K562 (cell line): ENCODE measurements around the gene PRKACG. TPM values are rescaled to one million over a fixed set of nuclear protein-coding genes. Genes with fewer than 3 reads are reported as not detected.

Source experiments
- ARNT ChIP-seq, 2 experiments: fragments of 450-650 bp; IDR thresholded peaks; 2 replicates each; pipeline ENCODE4 v1.6.1; 2016; ENCODE audit warnings: mild to moderate bottlenecking in 1 of 2
- CAMTA2 ChIP-seq: fragments of 250-450 bp; sonication (Bioruptor Pico); conservative IDR thresholded peaks from 2 replicates; pipeline ENCODE4 v1.5.1; 2022
- CREM ChIP-seq: IDR thresholded peaks from 2 replicates; pipeline ENCODE4 v1.6.1; 2014; ENCODE audit warnings: antibody characterized with exemption, low read depth
- ELF4 ChIP-seq: fragments of 450-650 bp; formaldehyde crosslinking; IDR thresholded peaks from 2 replicates; pipeline ENCODE4 v1.4.0; 2022; ENCODE audit warnings: missing genetic modification characterization
- ETS2 ChIP-seq: IDR thresholded peaks from 2 replicates; pipeline ENCODE4 v1.6.1; 2016; ENCODE audit warnings: borderline replicate concordance, missing genetic modification characterization, mild to moderate bottlenecking, moderate library complexity, missing compliant biosample characterization; ENCODE audit not compliant: poor library complexity, severe bottlenecking
- ETV1 ChIP-seq: fragments of 450-650 bp; conservative IDR thresholded peaks from 2 replicates; pipeline ENCODE4 v1.6.1; 2016; ENCODE audit warnings: missing genetic modification characterization, control low read depth, low read depth, missing compliant biosample characterization
- GABPB1 ChIP-seq: sonication (generic); formaldehyde crosslinking; IDR thresholded peaks from 2 replicates; pipeline ENCODE4 v1.8.0; 2022; ENCODE audit warnings: mild to moderate bottlenecking, missing genetic modification reagents
- GABPB2 ChIP-seq: fragments of 250-450 bp; sonication (Bioruptor Pico); conservative IDR thresholded peaks from 2 replicates; pipeline ENCODE4 v1.5.1; 2021; ENCODE audit warnings: mild to moderate bottlenecking
- HIVEP1 ChIP-seq: fragments of 250-450 bp; sonication (Bioruptor Pico); IDR thresholded peaks from 2 replicates; pipeline ENCODE4 v1.4.0; 2020; ENCODE audit warnings: mild to moderate bottlenecking
- HMG20A ChIP-seq: fragments of 450-650 bp; formaldehyde crosslinking; conservative IDR thresholded peaks from 2 replicates; pipeline ENCODE4 v1.4.0; 2020; ENCODE audit warnings: mild to moderate bottlenecking, mixed read lengths
- KDM2B ChIP-seq: fragments of 250-450 bp; sonication (Bioruptor Pico); IDR thresholded peaks from 2 replicates; pipeline ENCODE4 v1.8.0; 2021; ENCODE audit warnings: mild to moderate bottlenecking, moderate library complexity
- MAFG ChIP-seq: fragments of 450-650 bp; conservative IDR thresholded peaks from 2 replicates; pipeline ENCODE4 v1.6.1; 2016; ENCODE audit warnings: missing genetic modification characterization, missing compliant biosample characterization
- MCM2 ChIP-seq: fragments of 450-650 bp; IDR thresholded peaks from 2 replicates; pipeline ENCODE4 v1.6.1; 2017; ENCODE audit warnings: low read depth, mild to moderate bottlenecking
- MECOM ChIP-seq: fragments of 250-450 bp; sonication (Bioruptor Pico); IDR thresholded peaks from 2 replicates; pipeline ENCODE4 v1.8.0; 2022; ENCODE audit warnings: inconsistent platforms
- MYBL2 ChIP-seq, 2 experiments: fragments of 450-650 bp in 1 of 2; sonication (generic) in 1 of 2; formaldehyde crosslinking in 1 of 2; IDR thresholded peaks; 2 replicates each; pipeline versions ENCODE4 v1.6.1 to v1.8.1; 2017 to 2022; ENCODE audit warnings: borderline replicate concordance in 1 of 2, inconsistent platforms in 1 of 2, low read depth in 1 of 2, mild to moderate bottlenecking in 1 of 2, missing genetic modification reagents in 1 of 2, moderate library complexity in 1 of 2
- NFE2L1 ChIP-seq: fragments of 450-650 bp; IDR thresholded peaks from 2 replicates; pipeline ENCODE4 v1.6.1; 2016; ENCODE audit warnings: missing genetic modification characterization, low read depth, mild to moderate bottlenecking, missing compliant biosample characterization, moderate library complexity, borderline replicate concordance
- NFYB ChIP-seq: IDR thresholded peaks from 2 replicates; pipeline ENCODE4 v1.6.1; 2011; ENCODE audit warnings: mild to moderate bottlenecking, moderate library complexity; ENCODE audit not compliant: insufficient read length; ENCODE audit errors: extremely low read depth
- PHTF2 ChIP-seq: fragments of 250-450 bp; sonication (Bioruptor Pico); IDR thresholded peaks from 2 replicates; pipeline ENCODE4 v1.5.0; 2021; ENCODE audit warnings: mild to moderate bottlenecking
- POLR2A ChIP-seq: fragments of 450-650 bp; conservative IDR thresholded peaks from 2 replicates; pipeline ENCODE4 v1.6.1; 2016
- PYGO2 ChIP-seq: fragments of 450-650 bp; IDR thresholded peaks from 2 replicates; pipeline ENCODE4 v1.6.1; 2016; ENCODE audit warnings: mild to moderate bottlenecking, missing genetic modification characterization, moderate library complexity, missing compliant biosample characterization
- SMARCC2 ChIP-seq: fragments of 450-650 bp; IDR thresholded peaks from 2 replicates; pipeline ENCODE4 v1.6.1; 2017; ENCODE audit warnings: antibody characterized with exemption, moderate library complexity, mild to moderate bottlenecking, low read depth
- SP2 ChIP-seq: IDR thresholded peaks from 2 replicates; pipeline ENCODE4 v1.6.1; 2011; ENCODE audit warnings: mild to moderate bottlenecking, low read depth, low read length, moderate library complexity; ENCODE audit not compliant: poor library complexity, severe bottlenecking; ENCODE audit errors: extremely low read depth
- SUPT5H ChIP-seq: fragments of 450-650 bp; IDR thresholded peaks from 2 replicates; pipeline ENCODE4 v1.6.1; 2016
- TBL1XR1 ChIP-seq, 2 experiments: IDR thresholded peaks; 2 replicates each; pipeline ENCODE4 v1.6.1; 2012; ENCODE audit warnings: improper control_type of control experiment in 2 of 2, low read length in 2 of 2, mild to moderate bottlenecking in 1 of 2
- TCF7 ChIP-seq: sonication (generic); IDR thresholded peaks from 2 replicates; pipeline ENCODE4 v1.6.1; 2016; ENCODE audit warnings: antibody characterized with exemption, borderline replicate concordance
- TEAD4 ChIP-seq, 2 experiments: sonication (generic) in 1 of 2; formaldehyde crosslinking in 1 of 2; IDR thresholded peaks; 2 replicates each; pipeline versions ENCODE4 v1.6.1 to v1.8.0; 2012 to 2022; ENCODE audit warnings: borderline replicate concordance in 1 of 2, inconsistent platforms in 1 of 2, low read length in 1 of 2, mild to moderate bottlenecking in 1 of 2, missing genetic modification reagents in 1 of 2
- XRCC3 ChIP-seq: fragments of 450-650 bp; IDR thresholded peaks from 2 replicates; pipeline ENCODE4 v1.6.1; 2017; ENCODE audit warnings: mild to moderate bottlenecking, moderate library complexity
- ZFPM2 ChIP-seq: fragments of 250-450 bp; sonication (Bioruptor Pico); IDR thresholded peaks from 2 replicates; pipeline ENCODE4 v1.5.1; 2022; ENCODE audit warnings: mild to moderate bottlenecking
- ZNF561 ChIP-seq: fragments of 450-650 bp; formaldehyde crosslinking; conservative IDR thresholded peaks from 2 replicates; pipeline ENCODE4 v1.4.0; 2020; ENCODE audit warnings: mild to moderate bottlenecking, moderate library complexity
- ZNF668 ChIP-seq: fragments of 250-450 bp; sonication (Bioruptor Pico); IDR thresholded peaks from 2 replicates; pipeline ENCODE4 v1.8.0; 2022; ENCODE audit warnings: mild to moderate bottlenecking, inconsistent platforms
- ZNF75A ChIP-seq: fragments of 450-650 bp; formaldehyde crosslinking; IDR thresholded peaks from 2 replicates; pipeline ENCODE4 v1.4.0; 2020; ENCODE audit warnings: mild to moderate bottlenecking
- polyA plus RNA-seq, 8 experiments: library from polyadenylated mRNA; depleted of rRNA in 4 of 8; stranded (reverse) in 5 of 8; unstranded in 3 of 8; fragments of >200 nt; fragmentation: Nextera tagmentation in 2 of 8; fragmentation: Illumina TruSeq in 1 of 8; extraction: Ambion mirVana in 2 of 8; extraction: Trizol in 1 of 8; gene quantifications; 2 replicates each; pipeline versions ENCODE4 v1.2.1 to v1.2.3, GENCODE V29; 2011 to 2014; ENCODE audit warnings: inconsistent platforms in 1 of 8, missing spikeins in 1 of 8
- total RNA-seq, 7 experiments: library from RNA; depleted of rRNA in 6 of 7; stranded (reverse); fragments of >200 nt in 6 of 7; fragmentation: Illumina TruSeq in 2 of 7; extraction: Trizol in 2 of 7; gene quantifications; 2 replicates each; pipeline versions ENCODE4 v1.2.1 to v1.2.3, GENCODE V29; 2011 to 2021; ENCODE audit warnings: low replicate concordance in 1 of 7
- TF ChIP-seq, protein P1 (sequence below): fragments of 250-450 bp; sonication (Bioruptor Pico); IDR thresholded peaks from 2 replicates; pipeline ENCODE4 v1.8.0; 2021; ENCODE audit warnings: moderate library complexity, mild to moderate bottlenecking, inconsistent platforms
- TF ChIP-seq, protein P2 (sequence below): fragments of 250-450 bp; sonication (Bioruptor Pico); IDR thresholded peaks from 2 replicates; pipeline ENCODE4 v1.8.0; 2021; ENCODE audit warnings: borderline replicate concordance, mild to moderate bottlenecking, moderate library complexity; ENCODE audit not compliant: poor library complexity, severe bottlenecking
- TF ChIP-seq, protein P3 (sequence below): fragments of 250-450 bp; sonication (Bioruptor Pico); IDR thresholded peaks from 2 replicates; pipeline ENCODE4 v1.9.0; 2021; ENCODE audit warnings: mild to moderate bottlenecking

PRKACG gene
- total and polyA plus RNA-seq, 9 of the 15 experiments (the other 6 are each of a cell fraction or from before 2014, with no cell fraction given), result not detected

DNA sequence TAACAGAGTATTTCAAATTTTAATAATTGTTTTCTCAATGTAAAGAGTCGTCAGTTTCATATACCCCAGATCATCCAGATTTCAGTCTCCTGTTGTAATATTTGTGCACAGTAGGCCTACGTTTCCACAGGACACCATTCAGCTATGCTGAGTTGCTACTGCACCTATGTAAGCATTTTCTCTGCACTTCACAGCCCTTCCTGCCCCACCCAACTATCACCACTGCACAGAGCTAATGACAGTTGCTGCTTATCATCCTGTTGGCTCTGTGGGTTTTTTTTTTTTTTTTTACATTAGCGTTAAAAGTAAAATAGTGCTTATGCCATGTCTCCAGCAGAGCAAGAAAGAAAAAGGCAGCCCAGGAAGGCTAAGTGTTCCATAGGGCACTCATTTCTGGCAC, 5.9 kb upstream of the PRKACG start (continued):
- TF ChIP-seq GABPB2 (CRISPR knock-in tag) (no peak), XRCC3 (no peak), TEAD4 (IDR thresholded peaks at IDR 0.05; ENCODE audit: low read length) (peak; percentile 89), TEAD4 (CRISPR knock-in tag; IDR thresholded peaks at IDR 0.05; ENCODE audit: borderline replicate concordance) (no peak), ZFPM2 (CRISPR knock-in tag) (no peak), PYGO2 (tag) (no peak), ZNF668 (CRISPR knock-in tag) (no peak), MECOM (CRISPR knock-in tag) (no peak), HMG20A (CRISPR knock-in tag) (no peak), MCM2 (no peak), NFYB (no peak), ETV1 (tag) (peak; percentile 77), ZNF561 (CRISPR knock-in tag) (no peak), ETS2 (no peak), HIVEP1 (no peak), GABPB1 (CRISPR knock-in tag) (no peak), CAMTA2 (CRISPR knock-in tag) (no peak), POLR2A (no peak), MYBL2 (IDR thresholded peaks at IDR 0.05; ENCODE audit: low read depth) (no peak), MYBL2 (CRISPR knock-in tag; IDR thresholded peaks at IDR 0.05; ENCODE audit: borderline replicate concordance) (no peak), NFE2L1 (tag) (no peak), KDM2B (CRISPR knock-in tag) (no peak), TBL1XR1 (IDR thresholded peaks at IDR 0.05; ENCODE audit: low read length in 2 of 2) (peak in 1 of 2 experiments; percentile 22; a peak in 1 of 4 replicates), PHTF2 (CRISPR knock-in tag) (no peak), ARNT (IDR thresholded peaks at IDR 0.05) (no peak), SUPT5H (no peak), MAFG (tag) (peak; percentile 51), SMARCC2 (peak; percentile 55; the same call in 1 of the 2 replicates), ZNF75A (CRISPR knock-in tag) (no peak), SP2 (no peak), TCF7 (no peak), CREM (peak; percentile 68), ELF4 (no peak)
- TF ChIP-seq, protein P1, sequence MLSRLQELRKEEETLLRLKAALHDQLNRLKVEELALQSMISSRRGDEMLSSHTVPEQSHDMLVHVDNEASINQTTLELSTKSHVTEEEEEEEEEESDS (CRISPR knock-in tag), result no peak
- TF ChIP-seq, protein P2, sequence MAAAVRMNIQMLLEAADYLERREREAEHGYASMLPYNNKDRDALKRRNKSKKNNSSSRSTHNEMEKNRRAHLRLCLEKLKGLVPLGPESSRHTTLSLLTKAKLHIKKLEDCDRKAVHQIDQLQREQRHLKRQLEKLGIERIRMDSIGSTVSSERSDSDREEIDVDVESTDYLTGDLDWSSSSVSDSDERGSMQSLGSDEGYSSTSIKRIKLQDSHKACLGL, result no peak
- TF ChIP-seq, protein P3, sequence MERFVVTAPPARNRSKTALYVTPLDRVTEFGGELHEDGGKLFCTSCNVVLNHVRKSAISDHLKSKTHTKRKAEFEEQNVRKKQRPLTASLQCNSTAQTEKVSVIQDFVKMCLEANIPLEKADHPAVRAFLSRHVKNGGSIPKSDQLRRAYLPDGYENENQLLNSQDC, result no peak
